Caco-2 (cell line): ENCODE results near the gene ERAL1. TPM values are rescaled to one million over a fixed set of nuclear protein-coding genes. Genes with fewer than 3 reads are reported as not detected.
A peak's percentile ranks its signal among the peaks of the same experiment; 100 is the strongest.

Experiments used
- BruUV-seq: library from RNA; stranded (reverse); fragments of 400-500 nt; replicated peaks from 2 replicates; lab custom pipeline; 2021; lab: Mats Ljungman, UMichigan
- CTCF ChIA-PET: fragments of 300-600 bp; sonication (Branson Sonifier 250); formaldehyde crosslinking; loops from one replicate; lab custom pipeline; 2022; ENCODE audit warnings: antibody characterized with exemption; lab: Charles Lee
- POLR2A ChIA-PET: fragments of 300-600 bp; sonication (Branson Sonifier 250); formaldehyde crosslinking; loops from one replicate; lab custom pipeline; 2022; ENCODE audit warnings: antibody characterized with exemption; lab: Charles Lee
- DNase-seq, 2 experiments: peaks; one replicate each; pipeline versions ENCODE4 v3.0.0 to v3.0.0-alpha.2; 2020 to 2022
- H3K27me3 ChIP-seq: replicated peaks from 2 replicates; pipeline ENCODE4 v1.6.0; 2011; ENCODE audit warnings: low read length; ENCODE audit not compliant: control insufficient read depth, insufficient read depth
- H3K36me3 ChIP-seq: 2 replicates; pipeline ENCODE4 v1.5.1; 2011; ENCODE audit warnings: low read length; ENCODE audit not compliant: control insufficient read depth, insufficient read depth
- H3K4me1 ChIP-seq: fragments of 250-450 bp; sonication (Bioruptor Pico); 2 replicates; pipeline ENCODE4 v1.5.1; 2020; ENCODE audit warnings: mild to moderate bottlenecking
- H3K4me3 ChIP-seq: 2 replicates; pipeline ENCODE4 v1.5.1; 2011; ENCODE audit warnings: low read depth, mild to moderate bottlenecking, control low read depth, low read length
- H3K9me3 ChIP-seq: fragments of 250-450 bp; sonication (Bioruptor Pico); 2 replicates; pipeline ENCODE4 v1.5.1; 2020; ENCODE audit warnings: mild to moderate bottlenecking, moderate library complexity
- H3K27ac Mint-ChIP-seq: one replicate; pipeline ENCODE4 v1.8.0; 2022; ENCODE audit warnings: mixed read lengths; ENCODE audit not compliant: unreplicated experiment
- H3K27me3 Mint-ChIP-seq: one replicate; pipeline ENCODE4 v1.8.0; 2022; ENCODE audit warnings: mixed read lengths; ENCODE audit not compliant: insufficient read depth, unreplicated experiment
- H3K36me3 Mint-ChIP-seq: one replicate; pipeline ENCODE4 v1.8.0; 2022; ENCODE audit warnings: mild to moderate bottlenecking, mixed read lengths; ENCODE audit not compliant: insufficient read depth, unreplicated experiment
- H3K4me1 Mint-ChIP-seq: one replicate; pipeline ENCODE4 v1.8.0; 2022; ENCODE audit warnings: low read depth, mixed read lengths; ENCODE audit not compliant: unreplicated experiment
- H3K4me3 Mint-ChIP-seq: one replicate; pipeline ENCODE4 v1.8.0; 2022; ENCODE audit warnings: mild to moderate bottlenecking, moderate library complexity, mixed read lengths; ENCODE audit not compliant: unreplicated experiment
- H3K9me3 Mint-ChIP-seq: one replicate; pipeline ENCODE4 v1.8.0; 2022; ENCODE audit warnings: mixed read lengths; ENCODE audit not compliant: unreplicated experiment
- intact Hi-C: fragments of 100-400 bp; cut with micrococcal nuclease; formaldehyde crosslinking; loops from one replicate; pipeline ENCODE4 v1.10.0; 2022; ENCODE audit not compliant: unreplicated experiment
- total RNA-seq: library from RNA; stranded (reverse); gene quantifications from 2 replicates; pipeline ENCODE4 v1.2.3, GENCODE V29; 2022
- TF ChIP-seq, protein P1 (sequence below), 2 experiments: fragments of 200-600 bp in 1 of 2; IDR thresholded peaks; 1 replicate in 1 of 2; 2 replicates in 1 of 2; pipeline versions ENCODE4 v1.5.1 to v1.8.0; 2011 to 2022; ENCODE audit warnings: antibody characterized with exemption in 1 of 2, control low read depth in 1 of 2, inconsistent platforms in 1 of 2, low read depth in 1 of 2, low read length in 1 of 2, mild to moderate bottlenecking in 1 of 2, moderate library complexity in 1 of 2; ENCODE audit not compliant: insufficient read depth in 1 of 2, severe bottlenecking in 1 of 2, unreplicated experiment in 1 of 2

ERAL1 gene
- total RNA-seq, 1 experiment from 2014 or later = 85.1 TPM

DNA sequence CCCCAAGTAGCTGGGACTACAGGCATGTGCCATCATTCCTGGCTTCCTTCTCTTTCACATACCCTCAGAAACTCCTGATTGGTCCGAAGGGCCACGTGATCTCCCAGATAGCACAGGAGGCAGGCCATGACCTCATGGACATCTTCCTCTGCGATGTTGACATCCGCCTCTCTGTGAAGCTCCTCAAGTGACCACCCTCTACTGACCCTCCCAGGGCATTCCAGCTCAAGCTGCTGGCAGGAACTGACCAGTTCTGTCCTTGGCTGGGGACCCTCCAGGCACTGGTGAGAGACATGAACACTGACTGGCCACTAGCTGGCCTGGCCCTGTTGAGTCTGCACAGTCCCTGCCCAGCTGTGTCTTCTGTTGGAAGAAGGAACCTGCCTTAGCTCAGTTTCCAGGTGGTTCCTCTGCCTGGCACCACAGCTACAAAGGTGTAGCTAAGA is 5.6 kb downstream of the ERAL1 start:
- H3K9me3 ChIP-seq = no peaks in the 10 kb centered on the region
- no peaks in the 10 kb centered on the region for H3K27me3 ChIP-seq
- intact Hi-C loops = no loop called here
- no peak overlapping the region for H3K4me3 Mint-ChIP-seq
- H3K27me3 Mint-ChIP-seq = no peaks in the 10 kb centered on the region
- H3K4me3 ChIP-seq = no peak overlapping the region
- TF ChIP-seq, protein P1, sequence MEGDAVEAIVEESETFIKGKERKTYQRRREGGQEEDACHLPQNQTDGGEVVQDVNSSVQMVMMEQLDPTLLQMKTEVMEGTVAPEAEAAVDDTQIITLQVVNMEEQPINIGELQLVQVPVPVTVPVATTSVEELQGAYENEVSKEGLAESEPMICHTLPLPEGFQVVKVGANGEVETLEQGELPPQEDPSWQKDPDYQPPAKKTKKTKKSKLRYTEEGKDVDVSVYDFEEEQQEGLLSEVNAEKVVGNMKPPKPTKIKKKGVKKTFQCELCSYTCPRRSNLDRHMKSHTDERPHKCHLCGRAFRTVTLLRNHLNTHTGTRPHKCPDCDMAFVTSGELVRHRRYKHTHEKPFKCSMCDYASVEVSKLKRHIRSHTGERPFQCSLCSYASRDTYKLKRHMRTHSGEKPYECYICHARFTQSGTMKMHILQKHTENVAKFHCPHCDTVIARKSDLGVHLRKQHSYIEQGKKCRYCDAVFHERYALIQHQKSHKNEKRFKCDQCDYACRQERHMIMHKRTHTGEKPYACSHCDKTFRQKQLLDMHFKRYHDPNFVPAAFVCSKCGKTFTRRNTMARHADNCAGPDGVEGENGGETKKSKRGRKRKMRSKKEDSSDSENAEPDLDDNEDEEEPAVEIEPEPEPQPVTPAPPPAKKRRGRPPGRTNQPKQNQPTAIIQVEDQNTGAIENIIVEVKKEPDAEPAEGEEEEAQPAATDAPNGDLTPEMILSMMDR (IDR thresholded peaks at IDR 0.05; ENCODE audit: insufficient read depth in 1 of 2, low read depth in 1 of 2, low read length in 1 of 2, severe bottlenecking in 1 of 2, unreplicated experiment in 1 of 2) = no peak
- H3K36me3 Mint-ChIP-seq = peaks cover 49% of the 10 kb centered on the region
- DNase-seq = no peak
- CTCF ChIA-PET = interaction anchor here (1.1 kb wide), 1 partner anchor 97 kb away, joined by 7 read pairs; no protein-coding TSS in a partner anchor
- H3K36me3 ChIP-seq = peaks cover 6% of the 10 kb centered on the region
- no peak overlapping the region for H3K27ac Mint-ChIP-seq
- no peaks in the 10 kb centered on the region for H3K9me3 Mint-ChIP-seq
- no TSS peak for BruUV-seq
- H3K4me1 Mint-ChIP-seq = peaks cover 14% of the 10 kb centered on the region
- peaks cover 17% of the 10 kb centered on the region for H3K4me1 ChIP-seq
- POLR2A ChIA-PET = interaction anchor here (0.6 kb wide), 2 partner anchors 18 to 474 kb away, joined by 3 to 4 read pairs; no protein-coding TSS in a partner anchor

DNA sequence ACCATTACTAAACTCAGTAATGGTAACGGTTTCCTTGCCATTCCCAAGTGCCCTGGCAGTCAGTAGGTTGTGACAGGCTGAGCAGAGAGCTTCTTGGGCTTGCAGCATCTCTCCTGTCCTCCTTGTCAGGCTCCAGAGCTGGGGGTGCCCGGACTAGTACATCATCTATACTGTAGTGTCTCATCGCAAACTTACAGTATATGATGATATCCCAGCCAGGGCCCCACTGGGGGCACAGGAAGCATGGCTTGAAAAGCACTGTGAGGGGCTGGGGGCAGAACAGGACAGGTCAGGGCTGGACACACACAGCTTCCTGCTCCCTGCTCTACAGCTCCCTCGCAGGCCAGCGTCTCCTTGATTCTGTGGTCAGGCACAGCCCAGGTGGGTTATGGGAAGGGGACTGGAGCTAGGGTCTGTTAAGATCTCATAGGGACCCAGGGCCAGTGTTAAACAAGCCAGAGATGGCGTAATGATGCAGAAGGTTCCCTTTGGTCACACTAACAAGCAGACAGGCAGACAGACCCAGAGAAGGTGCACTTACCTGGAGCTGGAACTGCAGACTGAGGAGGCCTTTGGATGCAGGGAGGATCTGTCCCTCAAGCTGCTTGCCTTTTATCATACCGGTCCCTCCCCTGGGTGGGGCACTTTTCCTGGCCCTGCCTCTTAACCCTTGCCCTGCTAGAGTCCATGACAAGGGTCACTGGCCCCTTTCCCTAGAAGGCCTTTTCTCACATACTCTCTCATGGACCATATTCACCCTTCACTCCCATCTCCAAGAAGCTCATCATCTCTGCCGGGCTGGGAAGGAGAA is 6.8 kb downstream of the ERAL1 start:
- intact Hi-C loops = no loop called here
- H3K9me3 ChIP-seq = no peaks in the 10 kb centered on the region
- ChIA-PET POLR2A (no interaction called here), CTCF (interaction anchor here (0.7 to 1.1 kb wide), 4 partner anchors 17 to 317 kb away, joined by 3 to 4 read pairs (median 3); no protein-coding TSS in a partner anchor)
- H3K4me1 ChIP-seq = peaks cover 25% of the 10 kb centered on the region
- TF ChIP-seq, protein P1 (IDR thresholded peaks at IDR 0.05; ENCODE audit: insufficient read depth in 1 of 2, low read depth in 1 of 2, low read length in 1 of 2, severe bottlenecking in 1 of 2, unreplicated experiment in 1 of 2) = no peak
- H3K27me3 Mint-ChIP-seq = no peaks in the 10 kb centered on the region
- no peak overlapping the region for H3K4me3 ChIP-seq
- H3K36me3 Mint-ChIP-seq = peaks cover 49% of the 10 kb centered on the region
- BruUV-seq = no TSS peak
- H3K4me3 Mint-ChIP-seq = no peak overlapping the region
- H3K4me1 Mint-ChIP-seq = peaks cover 22% of the 10 kb centered on the region
- no peaks in the 10 kb centered on the region for H3K9me3 Mint-ChIP-seq
- H3K27ac Mint-ChIP-seq = no peak overlapping the region
- no peaks in the 10 kb centered on the region for H3K27me3 ChIP-seq
- peaks cover 6% of the 10 kb centered on the region for H3K36me3 ChIP-seq
- peak; percentile 26 to 52 for DNase-seq

DNA sequence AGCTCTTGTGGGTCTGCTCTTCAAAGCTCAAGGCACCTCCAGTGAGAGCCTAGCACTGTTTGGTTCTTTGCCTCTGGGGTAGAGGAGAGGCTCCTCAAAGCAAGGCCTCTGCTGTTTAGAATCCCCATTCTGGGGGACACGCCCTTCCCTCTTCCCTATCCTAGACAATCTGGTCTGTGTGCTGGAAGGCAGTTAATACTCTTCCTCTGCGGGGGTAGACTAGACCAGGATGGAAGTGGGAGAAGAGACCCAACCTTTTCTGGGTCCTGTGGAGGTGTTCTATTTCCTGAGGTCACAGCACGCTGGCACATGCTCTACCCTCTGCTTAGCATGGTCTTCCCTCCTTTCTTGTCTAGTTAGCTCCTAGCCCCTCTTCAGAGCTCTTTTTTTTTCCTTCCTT is 7.7 kb downstream of the ERAL1 start:
- H3K9me3 ChIP-seq = no peaks in the 10 kb centered on the region
- TF ChIP-seq, protein P1 (IDR thresholded peaks at IDR 0.05; ENCODE audit: insufficient read depth in 1 of 2, low read depth in 1 of 2, low read length in 1 of 2, severe bottlenecking in 1 of 2, unreplicated experiment in 1 of 2) = no peak
- POLR2A ChIA-PET = no interaction called here
- H3K4me1 Mint-ChIP-seq = peaks cover 22% of the 10 kb centered on the region
- peaks cover 45% of the 10 kb centered on the region for H3K36me3 Mint-ChIP-seq
- DNase-seq = no peak
- CTCF ChIA-PET = interaction anchor here (0.6 kb wide), 1 partner anchor 113 kb away, joined by 3 read pairs; no protein-coding TSS in a partner anchor
- peaks cover 6% of the 10 kb centered on the region for H3K36me3 ChIP-seq
- no peaks in the 10 kb centered on the region for H3K9me3 Mint-ChIP-seq
- no peak overlapping the region for H3K4me3 ChIP-seq
- no peak overlapping the region for H3K4me3 Mint-ChIP-seq
- H3K27ac Mint-ChIP-seq = no peak overlapping the region
- no TSS peak for BruUV-seq
- no peaks in the 10 kb centered on the region for H3K27me3 Mint-ChIP-seq
- H3K27me3 ChIP-seq = no peaks in the 10 kb centered on the region
- H3K4me1 ChIP-seq = peaks cover 25% of the 10 kb centered on the region
- intact Hi-C loops = no loop called here
